Right lobe of liver (tissue), 4 donors: ENCODE data around the gene MBD3L1.

ENCODE experiments used
- POLR2A ChIP-seq: fragments of 450-650 bp; IDR thresholded peaks from one replicate; pipeline ENCODE4 v1.6.1; 2017; ENCODE audit warnings: antibody characterized with exemption, mild to moderate bottlenecking
- TF ChIP-seq, protein P1 (sequence below), 4 donors: fragments of 200-600 bp in 3 of 4; fragments of 450-650 bp in 1 of 4; IDR thresholded peaks; one replicate each; pipeline versions ENCODE4 v1.5.1 to v1.8.0; 2016 to 2022; ENCODE audit warnings: antibody characterized with exemption in 4 of 4, mild to moderate bottlenecking in 2 of 4
- donor health status: DM: no; HTN: no; CAD: no.
- donor health status: DM: no; HTN: no; CAD: no.
- donor health status: DM: no; HTN: yes; CAD: no.

DNA sequence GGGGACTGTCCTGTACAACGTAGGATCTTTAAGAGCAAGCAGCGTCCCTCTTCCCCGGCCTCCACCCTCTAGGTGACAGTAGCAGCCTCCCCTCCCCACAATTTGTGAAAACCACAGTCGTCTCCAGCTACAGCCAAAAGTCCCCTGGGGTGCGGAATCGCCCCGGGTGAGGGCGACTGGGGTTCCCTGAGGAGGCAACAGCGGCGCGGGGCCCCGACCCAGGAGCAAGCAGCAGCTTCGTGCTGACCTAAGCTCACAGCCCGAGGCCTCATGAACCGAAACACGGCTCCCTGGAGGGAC lies 395 bp upstream of the MBD3L1 start:
- TF ChIP-seq, protein P1, sequence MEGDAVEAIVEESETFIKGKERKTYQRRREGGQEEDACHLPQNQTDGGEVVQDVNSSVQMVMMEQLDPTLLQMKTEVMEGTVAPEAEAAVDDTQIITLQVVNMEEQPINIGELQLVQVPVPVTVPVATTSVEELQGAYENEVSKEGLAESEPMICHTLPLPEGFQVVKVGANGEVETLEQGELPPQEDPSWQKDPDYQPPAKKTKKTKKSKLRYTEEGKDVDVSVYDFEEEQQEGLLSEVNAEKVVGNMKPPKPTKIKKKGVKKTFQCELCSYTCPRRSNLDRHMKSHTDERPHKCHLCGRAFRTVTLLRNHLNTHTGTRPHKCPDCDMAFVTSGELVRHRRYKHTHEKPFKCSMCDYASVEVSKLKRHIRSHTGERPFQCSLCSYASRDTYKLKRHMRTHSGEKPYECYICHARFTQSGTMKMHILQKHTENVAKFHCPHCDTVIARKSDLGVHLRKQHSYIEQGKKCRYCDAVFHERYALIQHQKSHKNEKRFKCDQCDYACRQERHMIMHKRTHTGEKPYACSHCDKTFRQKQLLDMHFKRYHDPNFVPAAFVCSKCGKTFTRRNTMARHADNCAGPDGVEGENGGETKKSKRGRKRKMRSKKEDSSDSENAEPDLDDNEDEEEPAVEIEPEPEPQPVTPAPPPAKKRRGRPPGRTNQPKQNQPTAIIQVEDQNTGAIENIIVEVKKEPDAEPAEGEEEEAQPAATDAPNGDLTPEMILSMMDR (IDR thresholded peaks at IDR 0.05): no peak
- TF ChIP-seq POLR2A: no peak
